GM19025 (cell line): ENCODE results near the gene SPDYE3.
"Not testable (repeated sequence)": the region's sequence is repeated elsewhere in the genome, so short reads cannot be mapped to it uniquely, and the experiment has no call there.

Source experiments
- ATAC-seq: cut with Tn5 transposase; IDR thresholded peaks from one replicate; pipeline ENCODE4 v1.9.1; 2021; ENCODE audit warnings: mild to moderate bottlenecking, low read depth, moderate library complexity; ENCODE audit not compliant: unreplicated experiment

Gene SPDYE3

DNA sequence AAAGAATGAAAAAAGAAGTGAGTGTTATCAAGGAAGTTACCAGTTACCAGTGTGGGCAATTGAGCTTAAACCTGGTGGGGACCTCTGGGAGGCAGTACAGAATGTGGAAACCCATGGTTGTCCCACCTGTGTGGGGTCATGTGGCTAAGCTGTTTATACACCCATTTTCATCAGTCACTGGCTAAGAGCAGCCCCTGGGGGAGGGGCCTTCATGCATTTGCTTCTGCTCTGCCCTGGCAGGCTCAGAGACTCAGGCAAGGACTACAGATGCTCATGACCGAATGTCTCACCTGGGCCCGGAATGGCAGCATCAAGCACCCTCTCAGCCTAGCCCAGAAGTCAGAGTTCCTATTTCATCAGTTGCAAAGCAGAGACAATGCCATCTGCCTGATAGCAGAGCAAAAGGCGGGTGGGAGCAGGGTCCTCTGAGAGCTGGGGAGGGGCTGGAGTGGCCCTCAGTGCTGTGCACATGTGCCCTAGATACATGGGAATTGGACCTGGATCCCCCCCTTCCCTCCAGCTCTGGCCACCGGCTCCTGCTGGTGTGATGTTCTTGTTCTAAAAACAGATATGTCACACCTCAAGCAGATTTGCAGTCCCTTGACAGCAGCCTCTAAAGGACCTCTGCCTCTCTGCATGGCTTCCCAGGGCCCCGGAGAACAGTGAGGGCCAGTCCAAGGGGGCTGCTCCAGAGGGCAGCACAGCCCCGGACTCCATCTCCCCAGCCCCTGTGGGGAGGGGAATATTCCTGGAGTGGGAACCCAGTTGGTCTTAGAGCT is 20.1 kb upstream of the SPDYE3 start:
- ATAC-seq: not testable (repeated sequence)

GRCh38 chr7:100288258-100288657 is 19.2 kb upstream of the SPDYE3 start:
- not testable (repeated sequence) for ATAC-seq

DNA sequence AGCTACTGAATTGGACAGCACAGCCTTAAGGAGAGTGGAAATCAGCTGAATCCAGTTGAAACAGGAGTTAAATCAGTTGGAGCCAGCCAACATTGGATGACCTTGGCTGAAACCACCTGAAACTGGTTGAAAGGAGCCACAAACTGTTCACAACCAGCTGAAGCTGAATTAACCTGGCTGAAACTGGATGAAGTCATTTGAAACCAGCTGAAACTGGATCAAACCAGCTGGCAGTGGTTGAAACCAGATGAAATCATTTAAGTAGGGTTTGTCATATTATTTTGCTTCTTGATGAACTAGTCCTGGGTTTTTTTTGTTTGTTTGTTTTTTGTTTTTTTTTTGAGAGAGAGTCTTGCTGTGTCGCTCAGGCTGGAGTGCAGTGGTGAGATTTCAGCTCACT is 15.3 kb upstream of the SPDYE3 start:
- not testable (repeated sequence) for ATAC-seq

- not testable (repeated sequence) for ATAC-seq
These were observed 12.2 kb upstream of the SPDYE3 start for GRCh38 chr7:100295269-100295668.

DNA sequence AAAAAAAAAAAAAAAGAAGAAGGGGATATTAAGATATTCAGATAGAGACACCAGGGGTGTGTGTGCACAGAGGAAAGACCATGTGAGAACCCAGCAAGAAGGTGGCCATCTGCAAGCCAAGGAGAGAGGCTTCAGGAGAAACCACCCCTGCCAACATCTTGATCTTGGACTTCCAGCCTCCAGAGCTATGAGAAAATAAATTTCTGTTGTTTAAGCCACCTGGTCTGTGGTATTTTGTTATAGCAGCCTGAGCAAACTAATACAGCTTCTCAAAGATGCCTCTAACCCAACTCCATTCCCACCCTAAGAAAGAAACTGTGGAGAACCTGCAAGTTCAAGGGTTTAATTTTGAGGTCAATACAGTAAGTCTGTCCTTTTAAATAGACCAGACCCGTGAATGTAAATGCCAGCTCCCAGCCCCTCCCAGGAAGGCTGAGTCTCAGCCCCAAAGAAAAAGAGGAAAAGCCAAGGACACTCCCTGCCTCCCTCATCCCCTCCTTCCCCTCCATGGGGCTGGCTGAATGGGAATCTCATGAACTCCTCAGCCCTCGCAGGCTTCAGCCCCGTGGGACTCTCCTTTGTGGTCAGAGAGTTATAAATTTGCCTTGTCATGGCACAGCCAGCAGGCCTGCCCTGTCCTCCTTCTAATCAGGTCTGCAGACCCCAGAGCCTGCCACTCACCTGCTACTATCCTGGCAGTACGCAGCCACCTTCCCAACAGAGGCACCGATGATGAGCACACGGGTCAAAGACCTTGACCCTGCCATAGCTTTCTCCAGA is 9.5 kb upstream of the SPDYE3 start:
- ATAC-seq: not testable (repeated sequence)

DNA sequence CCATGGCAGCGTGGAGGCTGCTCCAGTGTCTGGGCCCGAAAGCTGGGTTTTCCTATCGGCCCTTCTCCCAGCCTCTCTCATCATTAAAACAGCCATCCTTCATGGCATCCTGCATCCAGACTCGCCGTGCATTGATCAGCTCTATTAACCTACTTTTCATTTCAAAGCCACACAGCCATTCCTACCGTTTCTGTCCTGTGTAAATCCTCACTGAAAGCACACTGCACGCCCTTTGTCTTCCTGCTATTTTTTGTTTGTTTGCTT is 8.9 kb upstream of the SPDYE3 start:
- ATAC-seq: not testable (repeated sequence)

GRCh38 chr7:100304526-100304925 is 3.0 kb upstream of the SPDYE3 start:
- not testable (repeated sequence) for ATAC-seq

- not testable (repeated sequence) for ATAC-seq
These were observed 10.8 kb downstream of the SPDYE3 start for GRCh38 chr7:100318329-100318728.

- not testable (repeated sequence) for ATAC-seq
These were observed 14.1 kb downstream of the SPDYE3 start for GRCh38 chr7:100321648-100322047.

GRCh38 chr7:100324194-100324593 is 16.7 kb downstream of the SPDYE3 start:
- not testable (repeated sequence) for ATAC-seq

DNA sequence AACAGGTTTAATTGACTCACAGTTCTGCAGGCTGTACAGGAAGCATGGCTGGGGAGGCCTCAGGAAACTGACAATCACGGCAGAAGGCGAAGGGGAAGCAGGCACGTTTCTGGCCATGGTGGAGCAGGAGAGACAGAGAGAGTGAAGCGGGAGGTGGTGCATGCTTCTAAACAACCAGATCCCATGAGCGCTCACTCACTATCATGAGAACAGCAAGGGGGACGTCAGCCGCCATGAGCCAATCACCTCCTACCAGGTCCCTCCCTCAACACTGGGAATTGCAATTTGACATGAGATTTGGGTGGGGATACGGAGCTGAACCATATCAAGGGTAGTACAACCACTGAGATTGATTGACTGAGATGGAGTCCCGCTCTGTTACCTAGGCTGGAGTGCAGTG is 18.2 kb downstream of the SPDYE3 start:
- ATAC-seq: not testable (repeated sequence)

DNA sequence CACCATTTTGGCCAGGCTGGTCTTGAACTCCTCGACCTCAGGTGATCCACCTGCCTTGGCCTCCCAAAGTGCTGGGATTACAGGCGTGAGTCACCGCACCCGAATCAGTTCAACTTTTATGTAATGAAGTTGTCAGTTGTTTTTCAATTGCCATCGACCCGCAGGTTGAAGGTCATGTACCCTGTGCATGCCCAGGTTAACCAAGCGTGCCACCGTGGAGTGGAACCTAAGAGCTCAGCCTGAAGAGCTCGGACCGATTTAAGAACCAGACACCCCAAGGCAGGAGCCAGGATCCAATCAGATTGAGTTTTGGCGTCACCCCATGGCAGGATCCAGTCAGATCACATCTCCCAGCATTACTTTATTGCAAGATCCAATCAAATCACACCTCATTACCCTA is 19.4 kb downstream of the SPDYE3 start:
- not testable (repeated sequence) for ATAC-seq

GRCh38 chr7:100335566-100336466 is 28.3 kb downstream of the SPDYE3 start:
- ATAC-seq: peak; percentile 84

GRCh38 chr7:100338083-100338696 is 30.7 kb downstream of the SPDYE3 start:
- ATAC-seq: not testable (repeated sequence)

GRCh38 chr7:100341286-100341685 is 33.8 kb downstream of the SPDYE3 start:
- ATAC-seq: not testable (repeated sequence)

DNA sequence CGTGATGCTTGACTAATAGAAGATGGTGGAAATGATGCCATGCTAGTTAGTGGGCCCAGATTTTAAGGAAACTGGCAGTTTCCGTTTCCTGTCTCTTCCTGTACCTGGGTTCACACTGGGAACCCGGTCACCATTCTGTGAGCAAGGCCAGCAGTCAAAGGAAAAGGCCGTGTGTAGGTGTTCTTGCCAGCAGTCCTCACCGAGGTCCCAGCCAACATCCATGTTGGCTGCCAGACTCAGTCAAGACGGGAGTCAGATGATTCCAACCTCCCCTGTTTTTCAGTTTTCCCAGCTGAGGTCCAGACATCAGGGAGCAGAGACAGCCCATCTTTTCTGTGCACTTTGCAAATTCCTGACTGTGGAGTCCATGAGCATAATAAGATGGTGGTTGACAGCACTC is 35.3 kb downstream of the SPDYE3 start:
- ATAC-seq: no peak

DNA sequence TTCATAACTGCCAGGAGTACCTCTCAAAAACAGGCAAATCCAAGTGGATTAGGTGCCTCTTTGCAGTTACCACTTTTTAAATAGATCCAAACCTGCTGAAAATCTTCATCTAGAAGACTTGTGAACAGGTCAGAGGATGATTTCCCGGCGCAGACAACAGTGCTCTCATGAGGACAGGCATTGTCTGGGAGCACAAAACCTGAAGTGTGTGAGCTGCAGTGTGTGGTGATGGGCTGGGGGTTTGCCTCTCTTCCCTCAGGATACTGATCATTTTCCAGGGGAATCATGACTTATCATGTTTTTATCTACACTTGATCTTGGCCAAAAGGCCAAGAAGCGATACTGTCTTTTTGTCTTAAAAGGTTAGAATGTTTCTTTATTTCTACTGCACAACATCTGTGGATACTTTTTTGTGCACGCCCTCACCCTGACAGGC is 36.6 kb downstream of the SPDYE3 start:
- not testable (repeated sequence) for ATAC-seq

- ATAC-seq: peak; percentile 78
These were observed 37.2 kb downstream of the SPDYE3 start for GRCh38 chr7:100344560-100345287.

DNA sequence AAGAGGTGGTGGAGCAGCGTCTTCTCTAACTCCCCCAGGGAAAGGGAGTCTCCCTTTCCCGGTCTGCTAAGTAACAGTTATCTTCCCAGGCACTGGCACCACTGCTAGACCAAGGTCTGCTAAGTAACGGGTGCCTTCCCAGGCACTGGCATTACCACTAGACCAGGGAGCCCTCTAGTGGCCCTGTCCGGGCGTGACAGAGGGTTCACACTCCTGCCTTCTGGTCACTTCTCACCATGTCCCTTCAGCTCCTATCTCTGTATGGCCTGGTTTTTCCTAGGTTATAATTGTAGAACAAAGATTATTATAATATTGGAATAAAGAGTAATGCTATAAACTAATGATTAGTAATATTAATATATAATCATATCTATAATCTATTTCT is 37.8 kb downstream of the SPDYE3 start:
- peak; percentile 46 for ATAC-seq

GRCh38 chr7:100346921-100347320 is 39.4 kb downstream of the SPDYE3 start:
- ATAC-seq: no peak
